ENCODE measurements around the gene PRKAG2.
A peak's percentile ranks its signal among the peaks of the same experiment; 100 is the strongest.
"Not testable (repeated sequence)": the region's sequence is repeated elsewhere in the genome, so short reads cannot be mapped to it uniquely, and the experiment has no call there.

PRKAG2 gene

DNA sequence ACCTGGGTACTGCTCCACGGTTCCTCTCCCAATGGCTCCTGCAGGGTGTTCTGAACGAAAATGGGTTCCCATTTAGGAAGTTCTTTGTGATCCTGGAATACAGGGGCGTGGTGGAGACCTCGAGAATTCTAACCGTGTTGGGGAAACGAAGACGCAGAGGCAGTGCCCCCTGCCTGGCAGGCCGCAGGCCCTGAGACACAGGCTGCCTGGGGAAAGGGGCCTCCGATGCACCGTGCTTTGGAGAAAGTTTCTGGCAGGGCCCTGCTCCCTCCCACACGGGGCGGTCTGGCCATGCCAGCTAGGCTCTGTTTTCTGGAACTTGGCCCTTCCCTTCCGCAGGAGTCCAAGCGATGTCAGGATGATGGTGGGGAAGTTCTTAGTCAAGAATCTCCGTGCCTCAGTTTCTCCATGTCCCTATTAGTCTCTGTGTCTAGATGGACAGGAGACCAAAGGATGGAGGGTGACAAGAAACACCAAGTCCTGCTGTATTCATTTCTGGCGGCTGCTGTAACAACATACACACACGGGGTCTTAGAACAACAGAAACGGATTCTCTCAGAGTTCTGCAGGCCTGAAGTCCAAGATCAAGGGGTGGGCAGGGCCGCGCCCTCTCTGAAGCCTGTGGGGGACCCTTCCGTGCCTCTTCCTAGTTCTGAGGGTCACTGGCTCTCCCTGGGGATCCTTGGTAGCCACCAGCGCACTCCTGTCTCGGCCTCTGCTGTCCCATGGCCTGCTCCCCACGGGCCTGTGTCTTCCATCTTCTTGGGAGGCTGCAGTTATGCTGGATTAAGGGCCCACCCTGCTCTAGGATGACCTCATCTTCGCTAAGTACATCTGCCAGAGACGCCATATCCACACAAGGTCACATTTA is 27.7 kb downstream of the PRKAG2 start:
- no peak for DNase-seq

DNA sequence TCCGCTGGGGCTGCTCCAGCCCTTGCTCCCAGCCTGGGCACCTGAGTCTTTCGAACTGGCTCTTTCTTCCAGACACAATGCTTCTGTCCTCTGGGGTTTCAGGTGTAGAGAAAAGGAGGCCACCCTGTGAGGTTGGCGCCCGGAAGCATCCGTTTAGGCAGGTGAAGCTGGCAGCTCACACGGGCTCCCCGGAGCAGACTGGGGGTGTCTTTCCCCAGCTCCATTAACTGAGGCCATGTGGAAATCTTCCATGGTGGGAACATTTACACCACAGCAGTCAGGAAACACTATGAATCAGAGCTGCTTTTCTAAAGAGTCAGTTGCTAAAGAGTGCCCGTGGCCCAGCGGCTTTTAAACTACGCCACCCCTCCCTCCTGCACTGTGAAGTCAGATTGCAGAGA is 29.2 kb downstream of the PRKAG2 start:
- no peak for DNase-seq

DNA sequence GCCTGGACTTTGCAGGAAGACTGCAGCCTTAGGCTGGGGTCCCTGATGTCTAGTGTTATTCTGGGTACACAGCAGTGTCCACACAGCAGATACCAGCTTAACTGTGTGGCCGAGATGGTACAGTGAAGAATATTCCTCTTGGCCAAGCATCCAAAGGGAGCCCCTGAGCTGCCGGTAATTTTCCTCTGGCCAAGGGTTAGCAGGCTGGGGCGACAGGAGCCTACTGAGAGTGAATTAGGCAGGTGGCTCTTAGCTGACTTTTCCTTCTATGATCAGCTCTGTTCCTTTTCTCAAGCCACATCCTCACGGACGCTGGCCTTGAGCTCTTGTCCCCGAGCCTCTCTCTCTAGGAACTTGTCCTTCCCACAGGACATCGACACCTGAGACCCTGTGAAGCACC is 29.8 kb downstream of the PRKAG2 start:
- DNase-seq = no peak

DNA sequence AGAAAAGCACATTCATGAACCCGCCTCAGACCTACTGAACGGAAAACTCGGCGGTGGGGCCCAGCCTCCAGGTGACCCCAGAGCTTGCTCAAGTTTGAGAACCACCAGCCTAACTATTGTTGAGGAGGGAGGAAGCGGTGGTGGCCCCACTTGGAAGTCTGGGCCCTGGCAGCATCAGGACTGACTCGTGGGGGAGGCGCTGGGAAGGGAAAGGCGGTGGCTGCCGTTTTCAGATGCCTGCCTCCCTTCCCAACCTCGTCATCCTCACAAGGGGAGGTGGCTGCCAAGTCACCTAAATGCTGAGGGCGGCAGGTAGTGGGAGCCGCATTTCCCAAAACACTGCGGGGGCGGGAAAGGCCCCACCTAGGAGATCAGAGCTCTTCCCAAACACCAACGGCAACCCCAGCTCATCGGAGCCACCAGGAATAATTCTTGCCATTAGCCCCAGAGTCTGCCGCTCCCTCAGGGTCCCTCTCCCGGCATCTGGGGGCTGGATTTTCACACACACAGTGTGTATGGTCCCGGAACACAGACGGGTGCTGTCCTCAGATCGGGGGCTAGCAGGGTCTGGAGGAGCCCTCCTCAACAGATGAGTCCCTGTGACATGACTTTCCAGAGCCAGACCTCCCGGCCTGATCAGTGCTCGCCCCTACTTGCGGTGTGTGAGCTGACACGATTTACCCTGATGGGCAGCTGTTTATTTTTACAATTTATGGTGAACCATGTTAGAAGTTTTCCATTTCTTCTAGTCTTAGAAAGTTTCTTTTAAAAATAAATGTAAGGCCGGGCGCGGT is 31.3 kb downstream of the PRKAG2 start:
- DNase-seq = no peak

GRCh38 chr7:151844825-151845200 is 32.1 kb downstream of the PRKAG2 start:
- no peak for DNase-seq

DNA sequence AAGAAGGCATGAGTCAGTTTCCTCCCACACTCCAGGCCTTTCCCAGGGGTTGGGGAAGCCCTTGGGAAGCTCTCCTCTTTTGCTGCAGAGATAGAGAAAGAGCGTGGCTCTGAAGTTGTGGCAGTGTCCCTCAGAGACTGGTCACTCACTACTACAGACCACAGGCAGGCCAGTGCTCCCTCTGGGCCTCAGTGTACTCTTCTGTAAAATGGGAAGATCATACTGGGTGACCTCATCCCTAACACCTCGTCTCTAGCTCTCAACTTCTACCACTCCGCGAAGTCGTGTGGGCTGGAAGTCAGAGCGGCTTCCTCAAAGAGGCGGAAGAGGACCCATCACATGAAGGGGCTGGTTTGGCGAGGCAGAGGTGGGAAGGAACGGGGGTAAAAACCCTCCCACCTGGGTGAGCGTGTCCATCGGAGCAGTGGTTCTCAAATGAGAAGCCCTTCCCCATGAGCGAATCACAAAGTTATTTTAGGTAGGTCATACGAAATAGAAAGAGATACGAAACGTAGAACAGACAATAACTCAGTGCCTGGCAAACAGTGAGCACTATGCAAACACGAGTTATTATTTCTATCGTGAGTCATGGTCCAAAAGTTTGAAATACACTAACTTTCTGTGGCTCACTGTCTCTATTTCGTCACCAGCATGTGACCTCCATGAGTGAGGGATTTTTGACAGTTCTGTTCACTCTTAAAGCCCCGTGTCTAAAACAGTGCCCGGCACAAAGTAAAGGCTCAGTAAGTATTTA is 32.7 kb downstream of the PRKAG2 start:
- DNase-seq = no peak

DNA sequence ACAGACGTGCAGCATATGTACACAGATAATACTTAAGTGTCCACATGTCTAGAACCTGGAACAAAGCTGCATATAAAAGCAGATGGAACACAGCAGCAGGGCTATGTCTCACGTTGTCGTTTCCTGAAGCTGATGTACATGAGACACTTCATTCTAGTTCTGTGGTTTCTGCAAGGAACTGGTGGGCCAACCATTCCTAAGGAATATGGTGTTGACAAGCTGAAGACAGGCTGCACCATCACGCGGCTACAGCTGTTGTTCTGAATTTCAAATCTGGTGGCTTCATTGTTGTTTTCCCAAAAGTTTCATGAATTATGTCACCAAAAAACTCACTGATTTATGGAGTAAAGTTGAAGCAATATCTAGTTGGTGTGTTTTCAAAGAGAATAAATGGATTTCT is 33.7 kb downstream of the PRKAG2 start:
- DNase-seq = no peak

- DNase-seq = not testable (repeated sequence)
Measured at GRCh38 chr7:151841395-151842051, 35.4 kb downstream of the PRKAG2 start.

DNA sequence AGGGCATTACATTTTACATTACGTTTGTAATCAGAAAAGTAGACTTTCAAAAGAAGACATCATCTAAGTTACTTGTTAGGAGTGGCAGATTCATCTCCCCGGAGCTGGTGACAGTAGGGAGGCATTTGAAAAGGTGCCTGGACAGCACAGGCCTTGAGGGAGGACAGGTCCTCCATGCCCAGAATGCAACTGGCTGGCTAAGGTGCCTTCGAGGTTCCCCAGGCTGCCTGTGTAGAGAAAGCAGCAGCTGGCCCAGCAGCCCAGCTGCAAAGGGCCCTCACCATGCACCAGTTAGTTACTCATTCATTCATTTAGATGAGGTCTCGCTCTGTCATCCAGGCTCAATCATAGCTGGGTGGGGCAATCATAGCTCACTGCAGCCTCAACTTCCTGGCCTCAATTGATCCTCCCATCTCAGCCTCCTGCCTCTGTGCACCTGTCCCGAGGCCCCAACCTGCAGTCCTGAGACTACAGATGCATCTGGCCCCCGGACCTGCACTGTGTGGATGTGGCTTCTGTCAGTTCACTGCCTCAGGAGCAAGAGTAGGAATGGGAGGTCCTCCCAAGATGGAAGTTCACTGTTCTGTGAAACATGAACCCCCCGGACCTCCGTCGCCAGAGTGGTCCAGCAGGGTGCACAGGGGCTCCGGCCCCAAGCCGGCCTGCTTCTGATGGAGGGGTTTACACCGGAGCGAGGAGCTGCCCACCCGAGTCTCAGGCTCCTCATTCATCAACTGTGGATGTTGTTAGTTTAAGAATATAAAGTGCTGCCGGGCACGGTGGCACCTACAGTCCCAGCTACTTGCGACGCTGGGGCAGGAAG is 36.6 kb downstream of the PRKAG2 start:
- DNase-seq = no peak

DNA sequence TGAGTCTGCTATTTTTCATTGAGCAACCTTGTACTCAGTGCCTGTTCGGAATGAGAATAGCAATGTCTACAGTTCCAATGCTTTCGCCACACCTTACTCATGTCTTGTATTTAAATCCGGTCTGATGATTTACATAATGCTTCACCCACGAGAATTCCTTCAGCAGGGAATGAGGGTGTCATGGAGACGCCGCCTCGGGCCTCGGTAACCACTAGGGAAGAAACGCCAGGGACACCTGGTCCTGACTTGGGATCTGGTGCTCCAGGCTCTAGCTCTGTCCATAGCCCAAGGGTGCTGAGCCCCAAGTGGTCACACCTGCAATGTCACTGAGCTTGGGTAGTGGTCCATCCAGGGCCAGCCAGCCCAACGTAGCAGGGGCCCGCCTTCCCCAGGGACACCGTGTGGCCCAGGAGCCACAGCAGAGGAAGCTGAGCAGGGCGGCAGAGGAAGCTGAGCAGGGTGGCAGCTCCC is 37.4 kb downstream of the PRKAG2 start:
- no peak for DNase-seq

DNA sequence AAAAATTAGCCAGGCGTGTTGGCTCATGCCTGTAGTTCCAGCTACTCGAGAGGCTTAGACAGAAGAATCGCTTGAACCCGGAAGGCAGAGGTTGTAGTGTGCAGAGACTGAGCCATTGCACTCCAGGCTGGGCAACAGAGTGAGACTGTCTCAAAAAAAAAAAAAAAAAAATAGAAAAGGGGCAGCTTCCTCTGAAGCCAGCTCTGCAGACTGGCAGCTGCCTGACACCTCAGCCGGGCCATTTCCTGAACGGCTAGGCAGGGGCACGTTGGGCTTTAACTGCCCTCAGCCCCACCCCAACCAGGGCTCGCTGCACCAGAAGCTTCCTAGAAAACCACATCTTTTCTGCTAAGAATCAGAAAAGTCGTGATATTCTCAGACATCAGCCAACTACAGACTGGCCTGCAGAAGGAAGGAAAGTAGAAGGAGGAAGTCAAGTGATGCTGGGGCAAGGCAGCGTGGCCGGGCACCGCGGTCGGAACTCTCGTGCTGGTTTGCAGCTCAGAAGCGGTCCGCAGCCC is 38.0 kb downstream of the PRKAG2 start:
- DNase-seq = peak; percentile 23

DNA sequence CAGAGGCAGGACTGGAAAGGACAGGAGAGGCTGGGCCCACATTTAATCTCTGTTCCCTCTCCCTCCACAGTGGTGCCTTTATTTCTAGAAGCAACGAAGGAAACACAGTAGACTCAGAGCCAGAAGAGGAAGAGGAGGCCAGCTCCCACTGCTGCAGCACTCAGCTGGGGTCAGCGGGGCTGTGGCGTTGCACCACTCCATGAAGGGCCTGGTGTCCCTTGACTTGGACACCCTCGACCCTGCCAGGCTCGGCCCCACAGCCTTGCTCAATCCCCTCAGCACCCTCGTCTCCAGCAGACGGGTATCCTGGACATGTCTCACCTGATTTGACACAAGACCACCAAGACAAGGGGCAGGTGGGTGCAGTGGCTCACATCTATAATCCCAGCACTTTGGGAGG is 38.8 kb downstream of the PRKAG2 start:
- DNase-seq = no peak

DNA sequence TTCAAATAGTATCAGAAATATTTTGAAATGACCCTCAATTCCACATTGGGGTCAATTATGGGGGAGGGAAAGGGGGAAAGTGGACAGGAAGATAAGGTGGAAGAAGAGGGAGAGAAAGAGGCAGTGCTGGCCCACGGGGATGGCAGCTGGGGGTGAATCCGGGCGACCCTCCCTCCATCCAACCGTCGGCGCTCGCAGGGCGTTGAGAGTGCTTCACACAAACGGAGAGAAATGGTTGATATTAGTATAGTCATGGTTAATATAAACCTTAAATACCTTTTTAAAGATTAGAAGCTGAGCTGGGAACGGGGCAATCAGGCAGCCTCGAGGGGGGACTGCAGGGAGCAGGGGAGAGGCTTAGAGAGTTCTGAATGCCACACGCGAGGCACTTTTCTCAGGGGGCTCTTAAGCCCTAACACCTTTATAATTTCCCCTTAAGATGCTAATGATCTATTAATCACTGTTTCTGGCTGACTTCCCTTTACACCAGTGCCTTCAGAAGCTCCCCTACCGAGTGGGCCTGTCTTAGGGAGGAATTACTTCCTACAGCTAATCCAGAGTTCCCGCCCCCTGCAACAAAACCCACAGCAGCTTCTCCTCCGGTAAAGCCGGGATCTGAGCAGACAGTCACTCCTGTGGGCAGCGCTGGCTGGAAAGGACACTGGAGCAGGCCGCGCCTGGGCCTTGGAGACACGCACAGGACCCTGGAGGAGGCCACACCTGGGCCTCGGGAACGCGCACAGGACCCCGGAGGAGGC is 39.5 kb downstream of the PRKAG2 start:
- no peak for DNase-seq

DNA sequence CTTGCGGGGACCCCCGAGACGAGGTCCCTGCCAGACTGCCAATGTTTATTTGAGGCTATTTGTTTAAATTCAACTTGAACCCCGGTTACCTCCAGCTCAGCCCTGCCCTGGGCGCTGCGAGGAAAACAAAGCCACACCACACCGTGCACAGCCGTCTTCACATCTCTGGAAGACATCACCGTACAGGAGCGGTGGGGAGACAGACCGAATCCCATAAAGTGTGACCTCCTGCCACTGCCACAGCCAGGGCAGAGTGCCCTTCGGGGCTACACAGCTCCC is 40.0 kb downstream of the PRKAG2 start:
- no peak for DNase-seq

- DNase-seq = no peak
Measured at GRCh38 chr7:151836191-151836926, 40.6 kb downstream of the PRKAG2 start.

DNA sequence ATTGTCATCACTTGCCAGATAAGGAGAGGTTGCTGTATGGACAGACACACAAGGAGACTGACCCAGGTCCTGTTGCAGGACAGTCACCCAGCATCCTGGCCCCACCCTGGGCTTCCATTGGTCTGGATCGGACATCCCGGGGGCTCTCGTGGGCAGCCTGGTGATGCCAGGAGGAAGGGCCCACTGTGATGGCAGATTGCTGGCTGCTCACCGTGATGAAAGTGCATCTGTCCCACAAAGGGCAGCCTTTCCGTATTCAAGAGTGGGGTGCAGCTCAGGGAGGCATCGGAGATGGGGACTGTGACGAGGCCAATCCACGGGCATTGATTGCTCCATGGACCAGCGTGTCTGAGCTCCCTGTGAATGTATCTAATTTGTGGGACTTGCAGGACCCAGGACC is 41.3 kb downstream of the PRKAG2 start:
- no peak for DNase-seq

DNA sequence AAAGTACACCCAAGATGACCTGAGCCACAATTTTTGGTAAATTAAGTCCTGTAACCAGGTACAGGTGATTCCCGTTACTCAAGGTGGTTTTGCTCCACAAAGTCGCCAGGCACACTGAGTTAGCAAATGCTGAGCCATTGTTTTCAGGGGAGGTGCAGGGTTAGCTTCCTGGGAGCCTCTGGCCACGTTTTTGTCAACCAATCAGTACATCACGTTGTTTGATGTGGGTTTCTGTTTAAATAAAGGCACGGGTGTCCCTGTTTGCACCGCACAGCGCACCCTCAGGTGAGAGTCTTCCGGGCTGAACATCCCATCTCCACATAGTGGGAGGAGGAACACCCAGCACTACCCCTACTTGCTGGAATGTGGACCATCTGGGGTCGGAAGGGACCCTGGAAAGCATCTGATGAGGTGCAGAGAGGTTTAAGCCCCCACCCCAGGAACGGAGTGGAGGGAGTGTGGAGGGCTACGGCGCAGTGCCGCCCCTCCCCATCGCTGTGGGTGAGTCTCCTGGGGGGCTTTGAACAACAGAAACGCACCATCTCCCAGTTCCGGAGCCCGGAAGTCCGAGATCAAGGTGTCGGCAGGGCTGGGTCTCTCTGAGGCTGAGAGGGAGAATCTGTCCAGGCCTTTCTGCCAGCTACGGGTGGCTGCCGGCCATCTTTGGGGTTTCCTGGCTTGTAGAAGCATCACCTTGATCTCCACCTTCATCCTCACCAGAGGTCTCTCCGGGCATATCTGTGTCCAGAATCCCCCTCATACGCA is 42.5 kb downstream of the PRKAG2 start:
- no peak for DNase-seq

DNA sequence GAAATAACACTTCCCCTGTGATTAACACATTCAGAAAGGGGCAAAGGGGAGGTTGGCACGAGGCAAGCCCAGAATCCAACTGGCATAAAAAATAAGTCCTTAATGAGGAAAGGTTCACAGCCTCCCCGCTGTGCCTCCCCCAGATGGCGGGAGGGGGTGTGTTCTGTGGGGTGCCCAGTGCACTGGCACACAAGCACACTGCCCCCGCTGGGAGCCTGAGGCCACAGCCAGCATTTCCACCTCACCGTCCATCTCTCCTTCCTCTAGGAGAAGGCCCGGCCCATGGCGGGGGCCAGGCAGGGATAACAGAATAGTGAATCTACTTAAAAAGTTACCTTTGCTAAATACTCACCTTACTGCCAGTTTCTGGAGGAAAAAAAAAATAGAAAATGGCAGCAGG is 43.2 kb downstream of the PRKAG2 start:
- DNase-seq = no peak

- DNase-seq = no peak
Measured at GRCh38 chr7:151833213-151833651, 43.7 kb downstream of the PRKAG2 start.

DNA sequence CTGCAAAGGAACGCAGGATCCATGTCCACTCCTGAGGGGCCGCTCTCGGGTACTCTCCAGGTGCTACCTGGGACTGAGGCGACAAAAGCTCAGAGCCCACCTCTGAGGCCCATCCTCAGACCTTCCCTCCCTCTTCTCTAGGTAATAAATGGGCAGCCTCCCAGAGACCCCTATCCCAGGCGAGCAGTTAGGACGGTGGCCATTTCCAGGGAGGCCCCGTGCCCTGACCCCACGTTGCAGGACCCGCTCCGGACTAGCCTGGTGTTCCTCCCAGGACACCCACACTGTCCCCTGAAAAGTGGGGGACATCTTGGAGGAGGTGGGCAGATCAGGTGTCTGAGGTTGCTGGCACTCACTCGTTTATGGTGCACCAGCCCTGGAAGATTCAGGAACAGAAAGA is 44.3 kb downstream of the PRKAG2 start:
- no peak for DNase-seq

Measured in stimulated activated CD4-positive, alpha-beta T cell treated with anti-CD3 and anti-CD28 coated beads, Interleukin-4, amount 100 ng/mL, for 24 hours (primary cell).